Right renal pelvis (tissue), 4 donors: ENCODE measurements around the gene TLR6. TPM values are rescaled to one million over a fixed set of nuclear protein-coding genes. Genes with fewer than 3 reads are reported as not detected.
"Not testable (repeated sequence)": the region's sequence is repeated elsewhere in the genome, so short reads cannot be mapped to it uniquely, and the experiment has no call there.

ENCODE experiments used
- DNase-seq, 4 donors: peaks; one replicate each; pipeline ENCODE4 v3.0.0-alpha.2; 2013; ENCODE audit warnings: low read depth in 4 of 4, low spot score in 3 of 4, missing footprints in 1 of 4
- polyA plus RNA-seq, 4 donors: library from polyadenylated mRNA; unstranded; fragments of 120-200 nt; gene quantifications; one replicate each; pipeline ENCODE4 v1.2.1, GENCODE V29; 2013; ENCODE audit not compliant: insufficient read length in 4 of 4

Gene TLR6
- polyA plus RNA-seq, 4 donors, result 0.44 to 1.00 (median 0.81) TPM

DNA sequence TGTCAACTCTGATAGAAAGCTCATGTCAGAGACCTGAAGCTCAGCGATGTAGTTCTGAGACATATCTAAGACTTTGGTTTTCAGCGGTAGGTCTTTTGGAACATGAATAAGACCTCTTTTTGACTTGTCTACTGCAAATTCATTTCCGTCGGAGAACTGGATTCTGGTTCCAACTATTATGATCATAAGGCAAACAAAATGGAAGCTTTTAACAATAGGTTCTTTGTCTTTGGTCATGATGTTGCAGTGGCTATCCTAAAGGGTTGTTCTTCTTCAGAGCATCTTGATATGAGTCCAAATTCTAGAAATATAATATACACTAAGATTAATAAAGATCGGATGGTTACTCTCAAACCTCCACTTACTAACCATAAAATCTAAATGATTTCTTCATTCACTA, 27.4 kb downstream of the TLR6 start:
- no peak for DNase-seq

DNA sequence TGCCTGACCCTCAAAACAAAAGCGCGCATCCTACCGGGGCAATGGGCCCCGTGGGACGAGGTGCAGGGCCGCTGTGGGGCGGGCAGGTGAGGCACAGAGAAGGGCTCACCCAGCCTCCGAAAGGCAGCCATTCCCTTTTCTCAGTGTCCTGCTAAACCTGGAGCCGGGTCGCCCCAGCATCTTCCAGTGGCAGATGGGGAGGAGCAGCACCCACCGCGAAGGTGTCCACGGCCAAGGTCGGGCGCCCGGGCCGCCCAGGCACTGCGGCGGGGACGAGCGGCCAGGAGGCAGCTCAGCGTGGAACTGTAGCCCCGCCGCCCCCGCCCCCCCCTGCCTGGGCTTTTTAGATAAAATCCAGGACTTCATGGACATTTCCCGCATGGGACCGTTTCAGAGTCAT, 32.9 kb downstream of the TLR6 start:
- DNase-seq, result no peak

DNA sequence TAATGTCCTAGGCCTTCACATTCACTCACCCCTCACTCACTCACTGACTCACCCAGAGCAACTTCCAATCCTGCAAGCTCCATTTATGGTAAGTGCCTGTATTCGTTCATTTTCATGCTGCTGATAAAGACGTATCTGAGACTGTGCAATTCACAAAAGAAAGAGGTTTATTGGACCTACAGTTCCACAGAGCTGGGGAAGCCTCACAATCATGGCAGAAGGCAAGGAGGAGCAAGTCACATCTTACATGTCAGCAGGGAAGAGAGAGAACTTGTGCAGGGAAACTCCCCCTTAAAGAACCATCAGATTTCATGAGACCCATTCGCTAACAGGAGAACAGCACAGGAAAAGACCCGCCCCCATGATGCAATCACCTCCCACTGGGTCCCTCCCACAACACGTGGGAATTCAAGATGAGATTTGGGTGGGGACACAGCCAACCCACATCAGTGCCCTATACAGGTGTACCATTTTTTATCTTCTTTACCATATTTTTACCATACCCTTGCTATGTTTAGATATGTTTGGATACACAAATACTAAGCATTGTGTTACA, 33.8 kb downstream of the TLR6 start:
- DNase-seq, result no peak

DNA sequence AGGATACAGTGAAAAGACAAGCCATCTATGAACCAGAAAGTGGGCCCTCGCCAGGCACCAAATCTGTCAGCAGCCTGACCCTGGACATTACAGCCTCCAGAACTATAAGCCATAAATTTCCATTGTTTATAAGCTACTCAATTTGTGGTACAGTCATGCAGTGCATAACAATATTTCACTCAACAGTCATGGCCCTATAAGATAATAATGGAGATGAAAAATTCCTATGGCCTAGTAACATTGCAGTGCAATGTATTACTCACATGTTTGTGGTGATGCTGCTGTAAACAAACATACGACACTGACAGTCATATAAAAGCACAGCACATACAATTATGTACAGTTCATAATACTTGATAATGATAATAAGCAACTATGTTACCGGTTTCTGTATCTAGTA, 34.9 kb downstream of the TLR6 start:
- no peak for DNase-seq

DNA sequence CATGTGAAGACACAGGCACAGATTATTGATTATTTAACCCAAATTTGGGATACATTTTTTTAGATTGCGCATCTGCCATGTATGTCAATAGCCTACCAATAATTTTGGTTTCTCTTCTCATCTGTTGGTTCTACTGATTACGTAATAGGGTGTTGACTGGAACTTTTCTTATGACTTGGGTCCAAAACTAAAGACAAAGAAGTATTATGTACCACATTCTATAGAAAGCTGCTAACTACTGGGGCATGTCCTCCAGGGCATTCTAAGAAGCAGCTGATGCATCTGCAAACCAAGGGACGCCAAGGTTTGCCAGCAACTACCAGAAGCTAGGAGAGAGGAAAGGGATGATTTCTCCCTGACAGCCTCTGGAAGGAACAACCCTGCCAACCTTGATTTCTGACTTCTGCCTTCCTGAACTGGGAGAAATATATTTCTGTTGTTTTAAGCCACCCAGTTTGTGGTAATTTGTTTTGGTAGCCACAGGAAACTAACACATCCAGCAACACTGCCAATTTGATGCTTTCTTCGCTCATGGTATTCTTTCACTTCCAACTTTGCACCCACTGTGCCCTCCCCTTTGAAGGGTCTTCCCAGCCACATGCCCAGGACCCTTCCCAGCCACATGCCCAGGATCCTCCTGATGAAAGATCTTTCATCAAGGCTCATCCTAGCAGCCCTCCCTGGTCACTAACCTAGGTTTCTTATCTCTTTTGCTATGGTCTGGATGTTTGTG, 36.1 kb downstream of the TLR6 start:
- no peak for DNase-seq

DNA sequence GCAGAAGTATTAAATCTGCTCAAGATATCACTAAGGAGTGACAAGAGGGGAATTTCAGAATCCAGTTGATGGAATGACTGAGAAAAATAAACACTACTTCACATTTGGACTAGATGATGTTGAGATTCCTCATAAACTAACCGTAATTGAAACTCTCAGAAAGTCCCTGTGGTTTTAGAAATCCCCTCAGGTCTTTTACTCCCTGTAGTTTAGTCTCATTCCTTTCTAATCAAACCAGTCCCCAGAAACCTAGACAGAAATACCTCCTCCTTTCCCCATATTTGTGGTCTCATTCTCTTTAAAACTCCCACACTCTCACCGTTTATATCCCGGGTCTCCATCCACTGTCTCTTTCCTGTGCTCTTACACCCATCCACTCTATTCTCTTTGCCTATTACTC, 37.0 kb downstream of the TLR6 start:
- no peak for DNase-seq

DNA sequence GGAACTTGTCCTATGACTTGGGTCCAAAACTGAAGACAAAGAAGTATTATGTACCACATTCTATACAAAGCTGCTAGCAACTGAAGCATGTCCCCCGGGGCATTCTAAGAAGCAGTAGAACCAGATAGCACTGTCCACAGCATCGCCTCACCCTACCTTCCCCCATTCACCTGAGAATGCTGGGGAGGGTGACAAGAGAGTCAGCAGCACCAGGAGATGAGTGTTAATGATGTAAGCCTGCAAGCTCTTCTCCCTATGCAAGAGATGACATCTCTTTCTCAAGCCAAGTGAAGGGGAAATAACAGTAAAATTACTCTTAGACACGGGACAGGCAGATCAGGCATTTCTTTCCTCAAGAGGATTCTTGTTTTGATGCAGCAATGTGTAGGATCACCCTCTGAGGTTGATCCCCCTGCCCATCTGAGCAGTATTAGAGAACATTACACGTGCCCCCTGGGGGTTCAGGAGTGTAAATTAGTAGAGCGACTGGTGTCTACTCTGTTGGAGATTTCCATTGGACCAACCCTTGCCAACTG, 38.1 kb downstream of the TLR6 start:
- DNase-seq, result no peak

DNA sequence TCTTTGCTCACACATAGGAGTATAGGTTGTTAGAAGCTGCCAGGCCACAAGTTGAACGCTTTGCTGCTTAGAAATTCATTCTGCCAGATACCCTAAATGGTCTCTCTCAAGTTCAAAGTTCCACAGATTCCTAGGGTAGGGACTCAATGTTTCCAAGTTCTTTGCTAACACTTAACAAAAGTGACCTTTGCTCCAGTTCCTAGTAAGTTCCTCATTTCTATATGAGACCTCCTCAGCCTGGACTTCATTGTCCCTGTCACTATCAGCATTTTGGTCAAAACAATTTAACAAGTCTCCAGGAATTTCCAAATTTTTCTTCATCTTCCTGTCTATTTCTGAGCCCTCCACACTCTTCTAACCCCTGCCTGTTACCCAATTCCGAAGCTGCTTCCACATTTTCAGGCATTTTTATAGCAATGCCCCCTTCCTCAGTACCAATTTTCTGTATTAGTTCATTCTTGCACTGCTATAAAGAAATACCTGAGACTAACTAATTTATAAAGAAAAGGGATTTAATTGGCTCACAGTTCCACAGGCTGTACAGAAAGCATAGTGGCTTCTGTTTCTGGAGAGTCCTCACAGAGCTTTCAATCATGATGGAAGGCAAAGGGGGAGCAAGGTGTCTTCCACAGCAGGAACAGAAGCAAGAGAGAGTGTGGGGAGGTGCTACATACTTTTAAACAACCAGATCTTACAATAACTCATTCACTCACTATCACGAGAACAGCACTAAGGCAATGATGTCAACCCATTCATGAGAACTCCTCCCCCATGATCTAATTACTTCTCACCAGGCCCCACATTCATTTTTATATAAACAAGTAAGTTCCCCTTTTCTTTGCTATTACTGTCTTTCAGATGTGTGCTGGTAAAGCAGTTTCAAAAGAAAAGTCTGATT, 40.5 kb downstream of the TLR6 start:
- no peak for DNase-seq

DNA sequence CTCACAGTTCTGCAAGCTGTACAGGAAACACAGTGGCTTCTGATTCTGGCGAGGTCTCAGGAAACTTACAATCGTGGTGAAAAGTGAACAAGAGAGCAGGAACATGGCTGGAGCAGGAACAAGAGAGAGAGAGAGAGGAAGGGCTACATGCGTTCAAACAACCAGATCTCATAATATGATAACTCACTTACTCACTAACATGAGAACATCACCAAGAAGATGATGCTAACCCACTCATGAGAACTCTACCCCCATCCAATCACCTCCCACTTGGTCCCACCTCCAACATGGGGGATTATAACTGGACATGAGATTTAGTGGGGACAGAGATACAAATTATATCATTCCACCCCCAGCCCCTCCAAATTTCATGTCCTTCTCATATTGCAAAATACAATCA, 42.2 kb downstream of the TLR6 start:
- no peak for DNase-seq

DNA sequence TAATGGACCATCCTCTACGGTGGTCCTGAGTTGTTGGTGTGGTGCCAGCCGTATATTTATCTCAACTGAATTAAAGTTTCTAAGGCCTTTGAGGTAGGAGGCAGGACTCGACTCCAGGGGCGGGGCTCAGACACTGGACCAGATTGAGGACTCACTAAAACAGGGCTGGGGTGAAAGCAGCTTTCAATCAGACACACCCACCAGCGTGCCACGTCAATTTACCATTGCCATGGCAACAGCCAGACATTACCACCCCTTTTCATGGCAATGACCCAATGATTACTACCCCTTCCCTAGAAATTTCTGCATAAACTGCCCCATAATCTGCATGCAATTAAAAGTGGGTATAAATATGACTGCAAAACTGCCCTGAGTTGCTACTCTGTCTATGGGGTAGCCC, 45.3 kb downstream of the TLR6 start:
- DNase-seq, result no peak

DNA sequence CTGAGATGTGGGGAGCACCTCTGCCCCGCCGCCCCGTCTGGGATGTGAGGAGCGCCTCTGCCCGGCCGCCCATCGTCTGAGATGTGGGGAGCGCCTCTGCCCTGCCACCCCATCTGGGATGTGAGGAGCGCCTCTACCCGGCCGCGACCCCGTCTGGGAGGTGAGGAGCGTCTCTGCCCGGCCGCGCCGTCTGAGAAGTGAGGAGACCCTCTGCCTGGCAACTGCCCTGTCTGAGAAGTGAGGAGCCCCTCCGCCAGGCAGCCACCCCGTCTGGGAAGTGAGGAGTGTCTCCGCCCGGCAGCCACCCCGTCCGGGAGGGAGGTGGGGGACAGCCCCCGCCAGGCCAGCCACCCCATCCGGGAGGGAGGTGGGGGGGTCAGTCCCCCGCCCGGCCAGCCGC, 49.2 kb downstream of the TLR6 start:
- DNase-seq, result not testable (repeated sequence)

DNA sequence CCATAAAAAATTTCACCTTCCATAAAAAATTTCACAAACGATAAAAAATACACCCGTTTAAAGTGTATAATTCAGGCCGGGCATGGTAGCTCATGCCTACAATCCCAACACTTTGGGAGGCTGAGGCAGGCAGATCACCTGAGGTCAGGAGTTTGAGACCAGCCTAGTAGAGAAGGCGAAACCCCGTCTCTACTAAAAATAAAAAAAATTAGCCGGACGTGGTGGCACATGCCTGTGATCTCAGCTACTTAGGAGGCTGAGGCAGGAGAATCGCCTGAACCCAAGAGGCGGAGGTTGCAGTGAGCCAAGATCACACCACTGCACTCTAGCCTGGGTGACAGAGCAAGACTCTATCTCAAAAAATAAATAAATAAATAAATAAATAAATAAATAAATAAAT, 50.4 kb downstream of the TLR6 start:
- DNase-seq, result not testable (repeated sequence)

DNA sequence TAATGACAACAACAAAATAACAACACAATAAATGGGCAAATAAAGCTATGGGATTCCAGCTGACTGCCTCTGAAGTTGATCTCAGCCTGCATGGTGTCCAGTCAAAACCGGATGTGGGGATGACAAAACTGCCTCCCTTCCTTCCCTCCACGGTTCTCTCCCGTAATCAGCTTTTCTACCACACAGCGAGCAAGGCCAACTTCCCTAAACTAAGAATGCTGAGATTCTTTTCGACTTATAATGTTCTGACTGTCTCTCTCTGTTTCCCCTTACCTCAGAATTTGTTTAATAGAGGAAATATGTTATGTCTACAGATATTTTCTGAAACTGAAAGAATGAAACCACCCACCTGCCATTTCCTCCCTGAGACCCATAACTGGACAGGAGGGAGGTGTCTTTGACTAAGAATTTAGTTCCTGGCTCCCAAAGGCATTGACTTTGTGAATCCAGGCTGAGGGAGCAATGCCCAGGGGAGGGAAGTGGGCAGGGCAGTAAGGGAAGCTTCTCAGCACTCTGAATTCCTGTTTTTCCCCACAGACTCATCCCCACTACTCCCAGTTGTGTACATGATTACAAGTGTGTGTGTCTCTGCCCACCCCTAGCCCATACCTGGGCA, 51.0 kb downstream of the TLR6 start:
- no peak for DNase-seq

DNA sequence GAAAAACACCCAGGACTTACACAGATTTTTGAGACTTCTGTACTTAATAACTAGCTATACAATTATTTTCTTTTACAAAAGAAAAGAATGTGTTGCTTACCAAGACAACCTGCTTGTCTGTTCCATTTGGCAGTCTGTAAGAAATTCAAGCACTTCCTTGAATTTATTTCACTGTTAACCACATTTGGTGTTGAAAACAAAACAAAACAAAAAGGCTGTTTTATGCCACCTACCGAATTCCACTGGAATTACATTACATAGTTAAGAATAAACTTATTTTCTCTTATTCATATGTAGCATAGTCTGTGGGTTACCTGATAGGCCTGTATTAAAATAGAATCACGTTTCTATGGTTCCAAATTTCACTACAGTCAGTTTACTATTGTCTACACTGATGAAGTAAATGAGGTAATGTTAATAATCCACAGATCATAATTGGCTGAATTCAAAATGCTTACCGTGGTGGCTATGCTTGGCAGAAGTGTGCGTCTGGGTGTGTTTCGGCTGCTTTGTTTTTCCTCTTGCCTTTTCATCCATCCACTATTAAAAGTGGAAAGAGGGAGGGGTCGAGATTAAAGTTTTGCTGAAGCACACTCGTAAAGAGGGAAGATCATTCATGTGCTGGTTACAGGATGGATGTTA, 51.8 kb downstream of the TLR6 start, which contains the start of gene TLR1:
Gene TLR1, minus strand, starts transcription at position 138 of the 642 bp plus-strand sequence. CDS start 5,960 bp downstream, outside the sequence.
- peak in 3 of 4 donors; percentile 31 to 41 (median 32) for DNase-seq

DNA sequence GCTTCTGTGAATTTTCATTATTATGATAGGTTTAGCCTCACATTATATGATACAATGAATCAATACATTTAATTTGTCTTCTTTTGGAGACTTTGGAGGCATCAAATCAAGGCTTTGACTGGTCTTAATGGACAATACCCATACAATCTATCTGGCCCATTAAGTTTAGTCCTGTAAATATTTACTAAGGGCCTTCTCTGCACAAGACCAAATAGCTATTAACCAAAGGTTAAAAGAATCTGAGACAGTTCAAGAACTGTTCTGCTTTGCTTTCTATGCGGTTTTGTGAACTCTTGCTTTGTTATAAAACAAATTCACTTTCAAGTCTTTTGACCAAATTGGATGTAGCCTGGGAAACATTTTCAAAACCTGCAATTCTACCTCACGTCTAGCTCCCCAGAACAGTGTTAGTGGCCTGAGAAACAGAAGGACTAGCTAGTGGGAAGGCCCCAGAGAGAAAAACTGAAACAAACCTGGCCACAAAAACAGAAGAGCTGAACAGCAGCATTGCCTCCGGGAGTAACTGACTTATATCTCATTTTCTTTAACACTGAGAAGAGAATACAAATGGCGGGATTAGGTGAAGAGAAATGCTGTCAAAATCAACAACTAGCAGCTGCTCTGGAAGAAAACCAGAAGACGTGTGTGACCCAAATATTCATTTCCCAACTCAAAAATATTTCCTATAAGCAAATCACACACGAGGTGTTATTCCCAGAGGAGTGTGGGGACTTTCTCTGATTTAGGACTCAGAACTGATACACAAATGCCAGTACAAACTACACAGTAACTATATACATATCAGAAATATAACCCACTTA, 52.6 kb downstream of the TLR6 start:
- DNase-seq, result no peak

DNA sequence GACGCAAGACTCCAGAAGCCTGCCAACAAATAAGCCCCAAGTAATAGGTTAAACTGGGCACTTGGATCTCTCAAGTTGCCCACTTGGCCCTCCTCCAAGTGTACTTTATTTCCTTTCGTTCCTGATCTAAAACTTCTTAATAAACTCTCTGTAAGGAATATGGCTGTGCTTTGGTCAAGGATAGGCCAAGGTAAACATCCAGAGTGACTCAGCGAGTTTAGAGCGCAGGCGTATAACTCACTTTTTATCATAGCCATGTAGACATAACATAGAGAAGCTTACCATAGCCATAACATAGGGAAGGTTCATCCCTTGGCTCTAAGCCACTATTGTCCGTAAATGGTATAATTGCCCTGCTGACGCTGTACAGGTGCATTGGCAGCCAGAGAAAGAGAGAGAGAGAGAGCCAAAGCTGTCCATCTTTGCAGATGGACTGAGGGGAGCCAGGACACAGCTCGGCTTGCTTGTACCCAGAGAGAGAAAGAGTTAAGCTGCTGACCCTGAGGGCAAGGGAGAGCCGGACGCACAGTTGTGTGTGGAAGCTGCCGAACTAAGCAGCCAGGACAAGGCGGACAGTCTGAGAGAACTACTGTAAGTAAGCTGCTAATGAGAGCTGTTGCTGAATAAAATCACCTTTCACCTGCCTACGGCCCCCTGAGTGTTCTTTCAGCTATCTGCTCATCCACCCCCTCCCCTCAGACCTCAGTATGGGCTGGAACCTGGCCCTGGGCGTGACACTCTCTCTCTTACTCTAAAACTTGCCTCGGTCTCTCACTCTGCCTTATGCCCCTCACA, 53.9 kb downstream of the TLR6 start:
- no peak for DNase-seq

DNA sequence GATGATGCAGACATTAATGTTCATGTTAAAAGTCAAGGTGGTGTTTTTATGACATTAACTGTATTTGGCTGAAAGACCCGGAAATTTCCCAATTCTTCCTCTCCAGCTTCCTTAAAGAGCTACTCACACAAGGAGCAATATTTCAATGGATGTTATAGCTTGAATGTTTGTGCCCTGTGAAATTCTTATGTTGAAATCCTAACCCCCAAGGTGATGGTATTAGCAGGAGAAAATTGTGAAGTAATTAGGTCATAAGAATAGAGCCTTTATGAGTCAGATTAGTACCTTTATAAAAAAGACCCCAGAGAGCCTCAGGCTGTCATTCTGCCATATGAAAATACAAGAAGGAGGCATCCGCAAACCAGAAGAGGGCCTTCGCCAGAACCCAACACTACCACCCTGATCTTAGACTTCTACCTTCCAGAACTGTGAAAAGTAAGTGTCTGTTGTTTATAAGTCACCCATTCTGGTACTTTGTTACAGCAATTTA, 55.6 kb downstream of the TLR6 start:
- no peak for DNase-seq

DNA sequence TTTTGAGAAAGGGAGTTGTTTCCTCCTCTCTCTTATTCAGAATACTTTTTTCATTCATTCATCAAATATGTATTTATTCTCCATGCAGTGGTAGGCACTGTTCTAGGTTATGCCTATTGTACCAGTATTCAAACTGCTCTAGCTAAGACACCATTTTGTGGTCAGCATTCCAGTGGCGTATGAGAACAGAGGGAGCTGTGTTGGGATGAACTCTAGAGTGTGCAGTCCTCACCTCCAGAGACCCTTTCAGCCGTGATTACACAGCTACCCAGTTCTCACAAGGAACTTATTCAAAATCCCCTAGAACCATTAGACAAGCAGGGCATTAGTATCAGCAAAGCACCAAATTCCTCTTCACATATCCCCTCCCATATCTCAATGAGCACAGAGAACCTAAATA, 56.3 kb downstream of the TLR6 start:
- DNase-seq, result no peak
